DOHH2 (cell line): ENCODE measurements around the gene ABHD12B.

Experiments
- CTCF ChIP-seq: fragments of 200-600 bp; sonication (generic); IDR thresholded peaks from one replicate; pipeline ENCODE4 v1.5.1; 2014; ENCODE audit warnings: antibody characterized with exemption, mild to moderate bottlenecking, low read depth, low read length; ENCODE audit not compliant: poor library complexity, severe bottlenecking
- EZH2phosphoT487 ChIP-seq: fragments of 200-600 bp; sonication (generic); IDR thresholded peaks from 2 replicates; pipeline ENCODE4 v1.6.1; 2017; ENCODE audit warnings: borderline replicate concordance, mild to moderate bottlenecking, antibody characterized with exemption, low read length, moderate library complexity, mixed read lengths

DNA sequence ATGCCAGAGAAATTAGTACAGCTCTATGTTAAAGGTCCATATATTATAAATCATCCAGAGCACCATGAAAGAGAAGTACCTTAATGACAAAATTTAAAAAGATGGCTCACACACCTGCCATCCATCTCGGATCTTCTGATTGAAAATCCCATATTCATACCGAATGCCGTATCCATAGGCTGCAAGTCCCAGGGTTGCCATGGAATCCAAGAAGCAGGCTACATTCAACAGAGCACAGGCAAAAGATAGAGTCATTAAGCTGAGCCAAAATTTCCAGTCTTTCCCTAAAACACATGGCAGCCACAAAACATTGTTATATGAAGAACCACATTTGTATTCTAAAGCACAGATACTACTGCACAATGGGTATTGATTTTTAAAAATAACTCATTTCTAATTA is 59.7 kb downstream of the ABHD12B start:
- no peak for TF ChIP-seq CTCF
- no peak for TF ChIP-seq EZH2phosphoT487
